KMS-11 (cell line): Measurements from ENCODE around the gene PRMT9.

Experiments used
- H2AFZ ChIP-seq: fragments of 200-600 bp; sonication (generic); 2 replicates; pipeline ENCODE4 v1.6.1; 2016; ENCODE audit warnings: antibody characterized with exemption, mixed run types, low read depth
- H3K27ac ChIP-seq: fragments of 200-600 bp; sonication (generic); 2 replicates; pipeline ENCODE4 v1.6.1; 2016; ENCODE audit warnings: mild to moderate bottlenecking, mixed run types
- H3K27me3 ChIP-seq: fragments of 200-600 bp; sonication (generic); 2 replicates; pipeline ENCODE4 v1.6.1; 2017; ENCODE audit warnings: mild to moderate bottlenecking, low read depth, mixed run types, moderate library complexity; ENCODE audit not compliant: insufficient read depth
- H3K36me3 ChIP-seq: fragments of 200-600 bp; sonication (generic); 2 replicates; pipeline ENCODE4 v1.6.1; 2017; ENCODE audit warnings: mild to moderate bottlenecking, mixed run types; ENCODE audit not compliant: insufficient read depth
- H3K4me1 ChIP-seq: fragments of 200-600 bp; sonication (generic); 2 replicates; pipeline ENCODE4 v1.6.1; 2016; ENCODE audit warnings: mild to moderate bottlenecking, low read depth, mixed run types; ENCODE audit not compliant: poor library complexity, severe bottlenecking
- H3K4me2 ChIP-seq: fragments of 200-600 bp; sonication (generic); 2 replicates; pipeline ENCODE4 v1.7.0; 2016; ENCODE audit warnings: mild to moderate bottlenecking, mixed run types
- H3K4me3 ChIP-seq: fragments of 200-600 bp; sonication (generic); IDR thresholded peaks from 2 replicates; pipeline ENCODE4 v1.6.1; 2017; ENCODE audit warnings: low read depth, low read length, mixed read lengths; ENCODE audit not compliant: insufficient read depth
- H3K79me2 ChIP-seq: fragments of 200-600 bp; sonication (generic); 2 replicates; pipeline ENCODE4 v1.6.1; 2016; ENCODE audit warnings: low read depth, mixed run types; ENCODE audit not compliant: insufficient read depth
- H3K9ac ChIP-seq: fragments of 200-600 bp; sonication (generic); 2 replicates; pipeline ENCODE4 v1.6.1; 2016; ENCODE audit warnings: mild to moderate bottlenecking, mixed run types
- H4K20me1 ChIP-seq: fragments of 200-600 bp; sonication (generic); 2 replicates; pipeline ENCODE4 v1.6.1; 2016; ENCODE audit warnings: mild to moderate bottlenecking, mixed run types; ENCODE audit not compliant: insufficient read depth
- CTCF ChIP-seq: fragments of 200-600 bp; sonication (generic); conservative IDR thresholded peaks from 2 replicates; pipeline ENCODE4 v1.6.1; 2017; ENCODE audit warnings: low read depth, mild to moderate bottlenecking, antibody characterized with exemption, low read length, moderate library complexity, mixed read lengths

PRMT9 gene

GRCh38 chr4:147599206-147599605, 84.8 kb downstream of the PRMT9 start:
- no peak for TF ChIP-seq CTCF
- Histone ChIP-seq H3K27me3 (no peaks in the 10 kb centered on the region), H3K4me2 (no peak overlapping the region), H3K79me2 (no peaks in the 10 kb centered on the region), H3K4me3 (no peak overlapping the region), H2AFZ (no peak overlapping the region), H3K9ac (no peak overlapping the region), H3K4me1 (no peaks in the 10 kb centered on the region), H3K27ac (no peak overlapping the region), H4K20me1 (no peaks in the 10 kb centered on the region), H3K36me3 (no peaks in the 10 kb centered on the region)

- Histone ChIP-seq H3K4me2 (no peak overlapping the region), H3K79me2 (no peaks in the 10 kb centered on the region), H3K4me1 (no peaks in the 10 kb centered on the region), H3K36me3 (no peaks in the 10 kb centered on the region), H3K27me3 (no peaks in the 10 kb centered on the region), H3K27ac (no peak overlapping the region), H4K20me1 (no peaks in the 10 kb centered on the region), H2AFZ (no peak overlapping the region), H3K4me3 (no peak overlapping the region), H3K9ac (no peak overlapping the region)
- no peak for TF ChIP-seq CTCF
These were observed 86.4 kb downstream of the PRMT9 start for GRCh38 chr4:147597561-147597960.

GRCh38 chr4:147596981-147597380, 87.0 kb downstream of the PRMT9 start:
- Histone ChIP-seq H4K20me1 (no peaks in the 10 kb centered on the region), H3K4me2 (no peak overlapping the region), H3K79me2 (no peaks in the 10 kb centered on the region), H3K36me3 (no peaks in the 10 kb centered on the region), H3K4me3 (no peak overlapping the region), H2AFZ (no peak overlapping the region), H3K4me1 (no peaks in the 10 kb centered on the region), H3K9ac (no peak overlapping the region), H3K27me3 (no peaks in the 10 kb centered on the region), H3K27ac (no peak overlapping the region)
- no peak for TF ChIP-seq CTCF

- no peak for TF ChIP-seq CTCF
- no peak overlapping the region for H3K27ac ChIP-seq
- no peak overlapping the region for H3K9ac ChIP-seq
- no peak overlapping the region for H3K4me3 ChIP-seq
- H3K4me2 ChIP-seq: no peak overlapping the region
- H2AFZ ChIP-seq: no peak overlapping the region
- H3K36me3 ChIP-seq: no peaks in the 10 kb centered on the region
- H3K4me1 ChIP-seq: no peaks in the 10 kb centered on the region
- H3K27me3 ChIP-seq: no peaks in the 10 kb centered on the region
- H3K79me2 ChIP-seq: no peaks in the 10 kb centered on the region
- no peaks in the 10 kb centered on the region for H4K20me1 ChIP-seq
These were observed 87.6 kb downstream of the PRMT9 start for GRCh38 chr4:147596377-147596776.

- TF ChIP-seq CTCF: no peak
- H3K79me2 ChIP-seq: no peaks in the 10 kb centered on the region
- H3K27ac ChIP-seq: no peak overlapping the region
- no peak overlapping the region for H3K4me3 ChIP-seq
- no peaks in the 10 kb centered on the region for H4K20me1 ChIP-seq
- H2AFZ ChIP-seq: no peak overlapping the region
- peaks cover 4% of the 10 kb centered on the region for H3K4me1 ChIP-seq
- no peak overlapping the region for H3K9ac ChIP-seq
- no peaks in the 10 kb centered on the region for H3K27me3 ChIP-seq
- H3K4me2 ChIP-seq: no peak overlapping the region
- no peaks in the 10 kb centered on the region for H3K36me3 ChIP-seq
These were observed 89.4 kb downstream of the PRMT9 start for GRCh38 chr4:147594578-147594977.
